ENCODE results near the gene TMEM11. TPM values are rescaled to one million over a fixed set of nuclear protein-coding genes. Genes with fewer than 3 reads are reported as not detected.

Gene TMEM11
- total and polyA plus RNA-seq, 2 donors from 2014 or later = 17.4 to 34.2 TPM

GRCh38 chr17:21250854-21251253 lies 36.9 kb upstream of the TMEM11 start:
- no peak for TF ChIP-seq CTCF (IDR thresholded peaks at IDR 0.05; ENCODE audit: borderline replicate concordance, extremely low read depth, insufficient read depth)
- H3K27ac ChIP-seq (ENCODE audit: low read depth in 2 of 2, low read length in 2 of 2) = no peak overlapping the region
- no peak for DNase-seq
- H3K4me1 ChIP-seq (ENCODE audit: control insufficient read depth in 2 of 3, insufficient read depth in 2 of 3, low read depth in 1 of 3, low read length in 3 of 3) = peaks cover 2 to 12% (median 6%) of the 10 kb centered on the region in 3 donors
- FAIRE-seq = no peak
- intact Hi-C loops (cut with DNase I) = no loop called here
- no peaks in the 10 kb centered on the region for H3K36me3 ChIP-seq (ENCODE audit: control insufficient read depth in 2 of 3, insufficient read depth in 3 of 3, low read length in 3 of 3)
- no peak overlapping the region for H3K9ac ChIP-seq (ENCODE audit: low read length in 3 of 3)
- H3K9me3 ChIP-seq (ENCODE audit: control insufficient read depth in 2 of 3, insufficient read depth in 1 of 3, low read length in 3 of 3) = no peaks in the 10 kb centered on the region
- no peak overlapping the region for H3K4me3 ChIP-seq (ENCODE audit: low read length in 3 of 3)
- no peaks in the 10 kb centered on the region for H3K27me3 ChIP-seq (ENCODE audit: control insufficient read depth, insufficient read depth, low read length)

GRCh38 chr17:21249920-21250703 lies 36.2 kb upstream of the TMEM11 start:
- no peaks in the 10 kb centered on the region for H3K27me3 ChIP-seq (ENCODE audit: control insufficient read depth, insufficient read depth, low read length)
- intact Hi-C loops (cut with DNase I) = no loop called here
- H3K36me3 ChIP-seq (ENCODE audit: control insufficient read depth in 2 of 3, insufficient read depth in 3 of 3, low read length in 3 of 3) = no peaks in the 10 kb centered on the region
- no peak overlapping the region for H3K9ac ChIP-seq (ENCODE audit: low read length in 3 of 3)
- DNase-seq (no peak), FAIRE-seq (no peak)
- H3K9me3 ChIP-seq (ENCODE audit: control insufficient read depth in 2 of 3, insufficient read depth in 1 of 3, low read length in 3 of 3) = no peaks in the 10 kb centered on the region
- no peak overlapping the region for H3K4me3 ChIP-seq (ENCODE audit: low read length in 3 of 3)
- H3K4me1 ChIP-seq (ENCODE audit: control insufficient read depth in 2 of 3, insufficient read depth in 2 of 3, low read depth in 1 of 3, low read length in 3 of 3) = peaks cover 2 to 12% (median 6%) of the 10 kb centered on the region in 3 donors
- no peak overlapping the region for H3K27ac ChIP-seq (ENCODE audit: low read depth in 2 of 2, low read length in 2 of 2)
- no peak for TF ChIP-seq CTCF (IDR thresholded peaks at IDR 0.05; ENCODE audit: borderline replicate concordance, extremely low read depth, insufficient read depth)

- H3K36me3 ChIP-seq (ENCODE audit: control insufficient read depth in 2 of 3, insufficient read depth in 3 of 3, low read length in 3 of 3) = no peaks in the 10 kb centered on the region
- H3K4me1 ChIP-seq (ENCODE audit: control insufficient read depth in 2 of 3, insufficient read depth in 2 of 3, low read depth in 1 of 3, low read length in 3 of 3) = peaks cover 2 to 12% (median 9%) of the 10 kb centered on the region in 3 donors
- no peak for TF ChIP-seq CTCF (IDR thresholded peaks at IDR 0.05; ENCODE audit: borderline replicate concordance, extremely low read depth, insufficient read depth)
- FAIRE-seq (no peak), DNase-seq (no peak)
- intact Hi-C loops (cut with DNase I) = no loop called here
- H3K9ac ChIP-seq (ENCODE audit: low read length in 3 of 3) = no peak overlapping the region
- no peak overlapping the region for H3K27ac ChIP-seq (ENCODE audit: low read depth in 2 of 2, low read length in 2 of 2)
- H3K4me3 ChIP-seq (ENCODE audit: low read length in 3 of 3) = no peak overlapping the region
- no peaks in the 10 kb centered on the region for H3K27me3 ChIP-seq (ENCODE audit: control insufficient read depth, insufficient read depth, low read length)
- no peaks in the 10 kb centered on the region for H3K9me3 ChIP-seq (ENCODE audit: control insufficient read depth in 2 of 3, insufficient read depth in 1 of 3, low read length in 3 of 3)
These were observed 35.3 kb upstream of the TMEM11 start for GRCh38 chr17:21249086-21249795.
